ENCODE data around the gene CYSLTR2.

The CYSLTR2 gene

DNA sequence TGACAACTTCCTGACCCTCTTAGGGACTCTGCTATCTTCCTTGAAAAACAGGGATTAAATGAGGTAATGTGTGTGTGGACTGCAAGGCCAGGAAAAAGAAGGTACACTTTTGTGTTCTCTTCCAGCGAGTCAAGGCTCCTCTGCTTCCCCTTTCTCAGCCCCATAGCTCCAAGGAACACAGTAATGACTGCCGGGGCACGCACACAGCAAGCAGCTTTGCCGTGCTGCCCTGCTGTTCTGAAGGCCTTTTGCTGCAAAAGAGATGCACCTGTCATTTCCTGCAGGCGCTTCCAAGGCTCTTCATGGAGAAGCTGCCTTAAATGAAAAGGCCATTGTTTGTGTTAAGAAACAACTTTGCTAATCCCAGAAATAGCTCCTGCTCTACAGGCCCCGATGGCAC is 84.6 kb downstream of the CYSLTR2 start:
- peak in 1 of 56 donors; percentile 2 for DNase-seq

DNA sequence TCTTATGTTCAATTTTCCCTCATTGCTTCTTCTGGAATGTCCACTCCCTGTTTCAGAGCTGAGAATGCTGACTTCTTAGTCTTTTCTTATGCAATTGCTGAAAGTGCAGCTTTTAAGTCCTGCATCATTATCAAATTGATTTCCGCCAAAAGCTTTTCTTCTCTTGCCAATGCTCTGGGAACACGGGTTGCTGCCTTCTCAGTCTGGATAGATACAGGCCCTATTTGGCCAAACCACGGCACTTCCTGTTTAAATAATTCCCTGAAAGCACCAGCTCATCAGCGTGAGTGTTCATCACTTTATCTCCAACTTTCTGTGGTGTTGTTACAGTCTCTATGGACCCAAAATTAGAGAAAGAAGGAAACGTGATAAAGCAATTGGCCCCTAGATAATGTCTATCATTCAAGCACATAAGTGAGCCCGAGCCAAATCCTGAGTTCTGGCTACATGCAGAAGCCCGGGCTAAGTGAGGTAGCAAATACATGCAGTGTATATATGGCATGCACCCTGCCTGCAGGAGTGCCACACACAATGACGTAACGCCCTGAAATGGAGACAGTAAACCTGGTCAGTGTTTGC is 85.7 kb downstream of the CYSLTR2 start:
- DNase-seq = no peak

DNA sequence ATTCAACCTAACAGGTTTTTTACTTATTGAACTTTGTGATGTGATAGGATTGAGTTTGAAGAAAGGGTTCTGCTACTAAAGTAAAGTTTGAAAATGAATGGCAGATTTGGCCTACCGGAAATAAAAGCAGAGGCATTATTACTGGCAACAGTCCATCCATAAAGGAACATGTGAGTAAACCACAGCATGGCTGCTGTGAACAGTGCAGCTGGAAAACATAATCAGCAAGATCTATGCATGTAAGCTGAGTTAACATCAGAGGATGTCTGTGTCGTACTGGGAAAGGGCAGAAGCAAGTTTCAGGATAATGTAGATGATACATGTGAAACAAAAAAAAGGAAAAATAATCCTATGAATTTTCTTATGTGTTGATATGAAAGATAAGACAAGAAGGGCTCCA is 87.6 kb downstream of the CYSLTR2 start:
- no peak for DNase-seq

DNA sequence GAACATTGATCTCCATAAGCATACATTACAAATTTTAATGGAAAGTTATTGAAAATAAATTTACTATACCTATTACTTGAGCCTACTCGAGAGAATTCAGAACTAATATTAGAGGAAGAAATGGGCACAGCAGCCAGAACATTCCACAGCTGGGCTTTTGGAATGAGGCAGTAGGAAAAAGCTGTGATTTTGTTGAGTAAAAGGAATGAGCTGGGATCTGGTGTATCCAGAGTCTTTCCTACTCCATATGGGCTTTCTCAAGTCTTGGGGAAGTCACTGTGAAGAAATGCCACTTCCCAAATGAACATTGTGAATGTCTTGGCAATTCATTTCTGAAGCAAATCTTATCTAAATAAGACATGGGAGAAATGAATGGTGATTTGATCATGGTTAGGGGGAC is 93.1 kb downstream of the CYSLTR2 start:
- DNase-seq = no peak

DNA sequence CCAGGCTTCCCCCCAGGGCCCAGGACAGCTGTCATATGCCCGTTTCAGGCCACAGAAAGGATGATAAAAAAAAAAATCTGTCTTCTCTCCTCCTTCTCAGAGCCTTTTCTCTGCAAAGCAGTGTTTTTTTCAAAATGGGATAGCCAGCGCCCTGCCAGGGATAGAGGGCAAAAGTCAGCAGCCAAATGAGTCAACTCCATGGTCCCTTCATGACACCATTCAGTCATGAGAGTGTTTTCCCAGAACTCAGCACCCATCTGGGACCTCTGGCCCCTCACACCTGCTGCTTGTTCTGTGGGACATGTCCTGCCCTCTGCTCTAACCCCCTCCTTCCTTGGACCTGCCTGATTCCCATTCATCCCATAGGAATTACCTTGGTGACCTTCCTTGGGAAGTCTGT is 95.0 kb downstream of the CYSLTR2 start:
- DNase-seq = no peak

DNA sequence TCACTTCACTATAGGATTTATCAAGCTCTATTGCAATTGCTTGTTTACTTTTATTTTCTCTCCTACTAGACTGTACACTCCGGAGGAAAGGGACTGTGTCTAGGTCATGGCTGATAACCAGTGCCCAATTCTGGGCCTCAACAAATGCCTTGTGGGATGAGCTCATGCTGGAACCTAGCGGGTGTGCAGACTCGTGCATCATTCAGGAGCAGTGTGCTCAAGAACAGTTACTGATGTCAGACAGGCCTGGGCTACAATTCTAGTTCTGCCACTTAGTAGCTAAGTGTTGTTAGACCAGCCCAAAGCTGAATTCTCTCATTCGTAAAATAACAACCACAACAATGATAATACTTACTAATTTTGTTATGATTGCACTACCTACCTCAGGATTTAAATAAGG is 95.4 kb downstream of the CYSLTR2 start:
- no peak for DNase-seq

DNA sequence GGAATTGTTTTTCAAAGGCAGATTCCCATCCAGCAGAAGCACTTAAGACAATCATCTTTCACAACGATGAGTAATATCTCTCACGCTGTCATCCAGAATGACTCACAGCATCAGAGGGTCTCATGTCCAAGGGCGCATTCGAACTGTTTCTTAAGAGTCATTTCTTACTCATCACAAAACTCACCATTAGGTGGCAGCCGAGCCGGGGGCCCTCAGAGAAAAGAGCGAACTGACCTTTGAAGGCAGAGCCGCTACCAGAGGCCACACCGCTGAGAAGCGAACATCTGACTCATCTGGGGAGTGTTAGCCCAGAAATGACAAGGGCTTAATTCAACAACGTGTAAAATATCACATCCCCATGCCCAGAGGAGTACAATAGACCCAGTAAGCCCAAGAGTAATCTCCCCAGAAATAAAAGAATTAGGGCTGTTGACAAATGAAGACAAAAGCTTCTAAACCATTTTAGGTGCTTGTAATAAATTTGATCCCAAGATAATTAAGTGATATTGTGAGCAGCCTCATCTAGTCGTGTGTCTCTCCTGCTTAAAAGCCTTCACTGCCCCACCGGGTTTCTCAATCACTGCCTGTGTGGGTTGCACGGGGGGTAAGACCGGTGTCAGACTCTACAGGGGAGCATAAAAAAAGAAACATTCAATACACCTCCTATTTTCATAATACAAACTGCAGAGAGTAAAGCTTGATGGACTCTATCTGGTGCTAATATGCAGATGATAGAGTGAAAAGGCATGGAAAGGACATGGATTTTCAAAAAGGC is 96.2 kb downstream of the CYSLTR2 start:
- peak in 36 of 56 donors; percentile 5 to 79 (median 38) for DNase-seq

DNA sequence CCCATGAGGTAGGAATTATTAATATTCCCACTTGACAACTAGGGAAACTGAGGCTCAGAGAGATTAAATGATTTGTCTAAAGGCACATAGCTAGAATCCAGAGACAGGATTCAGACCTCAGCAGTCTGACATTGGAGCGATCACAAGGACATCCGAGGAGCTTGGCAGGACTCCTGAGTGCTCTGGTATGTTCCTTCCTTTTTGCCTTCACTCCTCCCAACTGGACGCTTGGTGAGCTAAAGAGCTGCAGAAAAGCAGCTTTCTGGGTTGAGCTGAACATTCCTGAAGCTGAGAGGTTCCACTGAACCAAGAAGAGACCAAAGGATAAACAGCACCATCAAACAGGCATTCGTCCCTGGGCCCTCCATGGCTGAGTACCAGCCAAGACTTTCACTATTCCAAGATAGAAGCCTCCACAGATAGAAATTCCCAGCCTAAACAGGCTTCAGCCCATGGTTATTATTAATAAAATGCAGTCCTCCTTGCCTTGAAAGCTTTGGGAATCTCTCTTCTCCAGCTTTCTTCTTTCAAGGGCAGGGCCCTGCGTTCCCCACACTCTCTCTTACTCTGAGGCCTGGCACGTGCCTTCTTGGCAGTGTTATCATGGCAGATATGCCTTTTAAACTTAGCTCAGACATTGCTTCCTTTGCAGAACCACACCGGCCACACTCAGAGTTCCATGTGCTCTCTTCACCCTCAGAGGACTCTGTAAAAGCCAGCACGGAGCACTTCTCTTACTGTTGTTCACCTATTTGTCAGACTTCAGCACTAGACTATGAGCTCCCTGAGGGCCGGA is 97.1 kb downstream of the CYSLTR2 start:
- DNase-seq = no peak

DNA sequence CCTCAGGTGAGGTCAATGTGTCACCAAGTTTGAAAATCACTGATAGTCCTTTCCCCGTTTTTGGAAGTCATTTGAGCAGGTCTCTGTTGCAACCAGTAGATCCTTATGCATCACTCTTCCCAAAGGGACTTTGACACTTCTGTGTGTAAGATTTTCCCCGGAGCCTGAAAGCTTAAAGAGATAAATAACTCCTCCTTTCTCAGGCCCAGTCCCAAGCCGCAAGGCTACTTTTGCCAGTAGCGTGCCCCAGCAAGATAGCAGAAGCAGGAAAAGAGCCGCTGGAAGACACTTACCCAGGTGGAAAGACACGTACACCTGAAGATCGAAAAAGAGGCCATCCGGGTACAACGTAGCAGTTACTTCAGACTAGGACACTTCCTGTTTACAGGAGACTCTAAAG is 106.9 kb downstream of the CYSLTR2 start:
- no peak for DNase-seq
